ACC112 (cell line): ENCODE data around the gene MBNL3.
"Not testable (repeated sequence)": the region's sequence is repeated elsewhere in the genome, so short reads cannot be mapped to it uniquely, and the experiment has no call there.

Experiments
- H2AFZ ChIP-seq: fragments of 200-600 bp; sonication (generic); one replicate; pipeline ENCODE4 v1.6.0; 2017; ENCODE audit warnings: antibody characterized with exemption, low read length; ENCODE audit not compliant: unreplicated experiment
- H3K27ac ChIP-seq: fragments of 200-600 bp; sonication (generic); 2 replicates; pipeline ENCODE4 v1.5.1; 2014; ENCODE audit warnings: low read depth, mild to moderate bottlenecking, antibody characterized with exemption, low read length, moderate library complexity
- H3K27me3 ChIP-seq: fragments of 200-600 bp; sonication (generic); 2 replicates; pipeline ENCODE4 v1.6.1; 2014; ENCODE audit warnings: mild to moderate bottlenecking, antibody characterized with exemption, low read length, moderate library complexity, mixed read lengths; ENCODE audit not compliant: insufficient read depth
- H3K36me3 ChIP-seq: fragments of 200-600 bp; sonication (generic); 2 replicates; pipeline ENCODE4 v1.6.1; 2016; ENCODE audit warnings: mild to moderate bottlenecking, antibody characterized with exemption, low read length, moderate library complexity, mixed read lengths; ENCODE audit not compliant: insufficient read depth
- H3K4me1 ChIP-seq: fragments of 200-600 bp; sonication (generic); one replicate; pipeline ENCODE4 v1.6.1; 2016; ENCODE audit warnings: low read length, mixed read lengths; ENCODE audit not compliant: insufficient read depth, unreplicated experiment, control insufficient read depth
- H3K4me3 ChIP-seq: fragments of 200-600 bp; sonication (generic); 2 replicates; pipeline ENCODE4 v1.5.1; 2014; ENCODE audit warnings: mild to moderate bottlenecking, low read depth, low read length
- H3K79me2 ChIP-seq: fragments of 200-600 bp; sonication (generic); one replicate; pipeline ENCODE4 v1.6.0; 2016; ENCODE audit warnings: low read length; ENCODE audit not compliant: control insufficient read depth, unreplicated experiment, insufficient read depth

MBNL3 gene

GRCh38 chrX:132331532-132331931 lies 157.3 kb downstream of the MBNL3 start:
- H3K27me3 ChIP-seq, result no peaks in the 10 kb centered on the region

GRCh38 chrX:132331000-132331399 lies 157.8 kb downstream of the MBNL3 start:
- Histone ChIP-seq H3K27me3 (no peaks in the 10 kb centered on the region), H3K36me3 (no peaks in the 10 kb centered on the region), H3K27ac (no peak overlapping the region), H2AFZ (no peak overlapping the region), H3K4me3 (no peak overlapping the region), H3K4me1 (no peaks in the 10 kb centered on the region), H3K79me2 (no peaks in the 10 kb centered on the region)

More at GRCh38 chrX:132331532-132331931, 157.3 kb downstream of the MBNL3 start:
- Histone ChIP-seq H3K36me3 (no peaks in the 10 kb centered on the region), H3K4me3 (no peak overlapping the region), H2AFZ (no peak overlapping the region), H3K27ac (no peak overlapping the region), H3K4me1 (no peaks in the 10 kb centered on the region), H3K79me2 (no peaks in the 10 kb centered on the region)

DNA sequence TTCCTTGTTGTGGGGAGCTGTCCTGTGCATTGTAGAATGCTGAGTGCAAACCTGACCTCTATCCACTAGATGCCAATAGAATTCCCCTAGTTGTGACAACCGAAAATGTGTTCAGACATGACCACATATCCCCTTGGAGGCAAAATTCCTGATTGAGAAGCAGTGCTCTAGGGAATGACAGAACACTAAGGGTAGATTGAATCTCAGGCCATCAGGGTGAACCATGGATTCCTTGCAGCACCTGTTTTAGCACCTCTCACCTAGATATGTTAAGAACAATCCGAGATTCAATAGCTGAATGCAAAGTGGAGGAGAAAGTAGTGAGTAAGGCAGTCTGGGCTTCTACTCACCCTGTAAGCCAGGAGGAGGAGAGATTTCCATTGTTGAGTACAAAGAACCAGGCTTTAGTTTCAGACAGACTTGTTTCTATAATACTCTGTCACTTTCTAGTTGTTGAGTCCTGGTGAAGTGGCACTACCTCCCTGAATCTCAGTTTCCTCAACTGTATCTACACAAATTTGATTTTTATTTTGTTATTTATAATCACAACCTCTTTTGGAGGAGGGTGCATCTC lies 158.6 kb downstream of the MBNL3 start:
- Histone ChIP-seq H2AFZ (no peak overlapping the region), H3K27ac (no peak overlapping the region), H3K27me3 (no peaks in the 10 kb centered on the region), H3K36me3 (no peaks in the 10 kb centered on the region), H3K79me2 (no peaks in the 10 kb centered on the region), H3K4me1 (no peaks in the 10 kb centered on the region), H3K4me3 (no peak overlapping the region)

GRCh38 chrX:132326960-132327359 lies 161.9 kb downstream of the MBNL3 start:
- not testable (repeated sequence) for H3K27me3 ChIP-seq, H3K4me1 ChIP-seq, H3K36me3 ChIP-seq, H2AFZ ChIP-seq, H3K27ac ChIP-seq, H3K79me2 ChIP-seq, H3K4me3 ChIP-seq
